Gastrocnemius medialis (tissue), 4 donors: ENCODE measurements around the gene RBBP8. TPM values are rescaled to one million over a fixed set of nuclear protein-coding genes. Genes with fewer than 3 reads are reported as not detected.

Experiments
- ATAC-seq, 2 donors: fragments of 150-250 bp; one replicate each; pipeline ENCODE4 v1.9.1; 2016
- DNase-seq, 2 donors: peaks; one replicate each; pipeline ENCODE4 v3.0.0-alpha.2; 2019
- H3K27ac ChIP-seq, 4 donors: fragments of 200-600 bp; sonication (generic); 1 replicate in 1 of 4; 2 replicates in 3 of 4; pipeline ENCODE4 v1.5.1; 2016 to 2018; ENCODE audit warnings: mild to moderate bottlenecking in 2 of 4, moderate library complexity in 1 of 4
- H3K27me3 ChIP-seq, 3 donors: fragments of 200-600 bp; sonication (generic) in 2 of 3; 1 replicate in 1 of 3; 2 replicates in 2 of 3; pipeline versions ENCODE4 v1.5.1 to v1.6.0; 2016 to 2019; ENCODE audit warnings: mild to moderate bottlenecking in 1 of 3, moderate library complexity in 1 of 3
- H3K36me3 ChIP-seq, 2 donors: fragments of 200-600 bp; sonication (generic) in 1 of 2; one replicate each; pipeline ENCODE4 v1.5.1; 2017 to 2018
- H3K4me1 ChIP-seq, 2 donors: fragments of 200-600 bp; sonication (generic) in 1 of 2; one replicate each; pipeline ENCODE4 v1.5.1; 2016 to 2017; ENCODE audit warnings: mild to moderate bottlenecking in 2 of 2
- H3K4me3 ChIP-seq, 4 donors: fragments of 200-600 bp; sonication (generic) in 3 of 4; 1 replicate in 1 of 4; 2 replicates in 3 of 4; pipeline ENCODE4 v1.5.1; 2016 to 2019; ENCODE audit warnings: mild to moderate bottlenecking in 2 of 4
- H3K9me3 ChIP-seq, 3 donors: fragments of 200-600 bp; sonication (generic) in 2 of 3; 1 replicate in 1 of 3; 2 replicates in 2 of 3; pipeline ENCODE4 v1.5.1; 2016 to 2019
- CTCF ChIP-seq, 5 experiments: fragments of 450-650 bp in 3 of 5; fragments of 200-600 bp in 2 of 5; sonication (generic) in 2 of 5; IDR thresholded peaks in 4 of 5; conservative IDR thresholded peaks in 1 of 5; 1 replicate in 4 of 5; 2 replicates in 1 of 5; pipeline ENCODE4 v1.5.1; 2016 to 2019; ENCODE audit warnings: antibody characterized with exemption in 5 of 5, mild to moderate bottlenecking in 3 of 5, moderate library complexity in 3 of 5
- POLR2A ChIP-seq, 2 donors: fragments of 450-650 bp; IDR thresholded peaks; one replicate each; pipeline ENCODE4 v1.6.1; 2017; ENCODE audit warnings: antibody characterized with exemption in 2 of 2, mild to moderate bottlenecking in 2 of 2, moderate library complexity in 2 of 2
- in situ Hi-C, 4 donors: fragments of 200-750 bp; cut with MboI; loops; one replicate each; pipeline versions ENCODE4 v1.15.0 to v1.8.0; 2017; ENCODE audit warnings: low sequenced_read_pairs in 4 of 4
- intact Hi-C: fragments of 100-400 bp; cut with DNase I; formaldehyde crosslinking; loops from one replicate; pipeline ENCODE4 v1.15.1; 2023; ENCODE audit warnings: low total_unique reads
- total RNA-seq, 4 donors: library from RNA; depleted of rRNA; stranded (reverse); fragments of >200 nt; gene quantifications; one replicate each; pipeline versions ENCODE4 v1.1.0 to v1.2.3, GENCODE V29; 2016

Gene RBBP8
- total RNA-seq, 4 donors from 2014 or later: 1.3 to 4.7 (median 1.7) TPM

GRCh38 chr18:22943847-22944246 lies 10.7 kb downstream of the RBBP8 start:
- ATAC-seq: no peak
- Histone ChIP-seq H3K4me3 (no peak overlapping the region), H3K27ac (no peak overlapping the region), H3K9me3 (no peaks in the 10 kb centered on the region), H3K27me3 (no peaks in the 10 kb centered on the region), H3K4me1 (no peaks in the 10 kb centered on the region), H3K36me3 (no peaks in the 10 kb centered on the region)
- no peak for DNase-seq
- TF ChIP-seq CTCF (IDR thresholded peaks at IDR 0.05 in 4 of 5, conservative IDR thresholded peaks at IDR 0.05 in 1 of 5) (no peak), POLR2A (IDR thresholded peaks at IDR 0.05) (no peak)
- in situ Hi-C loops: loop anchor here in 2 of 4 donors (25.0 kb wide), 2 partner anchors 443 to 468 kb away; no protein-coding TSS in a partner anchor
- intact Hi-C loops: no loop called here

GRCh38 chr18:22946217-22946616 lies 13.1 kb downstream of the RBBP8 start:
- peaks cover 0 to 4% of the 10 kb centered on the region in 2 donors for H3K36me3 ChIP-seq
- no peak for ATAC-seq
- H3K27me3 ChIP-seq: no peaks in the 10 kb centered on the region
- no peaks in the 10 kb centered on the region for H3K9me3 ChIP-seq
- H3K27ac ChIP-seq: no peak overlapping the region
- H3K4me3 ChIP-seq: no peak overlapping the region
- intact Hi-C loops (no loop called here), in situ Hi-C loops (loop anchor here in 2 of 4 donors (25.0 kb wide), 2 partner anchors 441 to 466 kb away; no protein-coding TSS in a partner anchor)
- DNase-seq: no peak
- no peak for TF ChIP-seq CTCF (IDR thresholded peaks at IDR 0.05 in 4 of 5, conservative IDR thresholded peaks at IDR 0.05 in 1 of 5)
- no peak for TF ChIP-seq POLR2A (IDR thresholded peaks at IDR 0.05)
- no peaks in the 10 kb centered on the region for H3K4me1 ChIP-seq

- DNase-seq: no peak
- intact Hi-C loops: no loop called here
- ATAC-seq: no peak
- H3K27me3 ChIP-seq: no peaks in the 10 kb centered on the region
- in situ Hi-C loops: loop anchor here in 2 of 4 donors (25.0 kb wide), 2 partner anchors 440 to 465 kb away; no protein-coding TSS in a partner anchor
- H3K36me3 ChIP-seq: peaks cover 0 to 4% of the 10 kb centered on the region in 2 donors
- TF ChIP-seq POLR2A (IDR thresholded peaks at IDR 0.05) (no peak), CTCF (IDR thresholded peaks at IDR 0.05 in 4 of 5, conservative IDR thresholded peaks at IDR 0.05 in 1 of 5) (no peak)
- H3K9me3 ChIP-seq: no peaks in the 10 kb centered on the region
- H3K4me3 ChIP-seq: no peak overlapping the region
- H3K27ac ChIP-seq: no peak overlapping the region
- no peaks in the 10 kb centered on the region for H3K4me1 ChIP-seq
These were observed 13.7 kb downstream of the RBBP8 start for GRCh38 chr18:22946846-22947245.

- H3K4me3 ChIP-seq: no peak overlapping the region
- in situ Hi-C loops: no loop called here
These were observed 18.7 kb downstream of the RBBP8 start for GRCh38 chr18:22951823-22952222.

More at GRCh38 chr18:22951823-22952222, 18.7 kb downstream of the RBBP8 start:
- ATAC-seq (no peak), DNase-seq (no peak)
- Histone ChIP-seq H3K4me1 (no peaks in the 10 kb centered on the region), H3K27ac (no peak overlapping the region), H3K27me3 (no peaks in the 10 kb centered on the region), H3K9me3 (no peaks in the 10 kb centered on the region), H3K36me3 (peaks cover 0 to 4% of the 10 kb centered on the region in 2 donors)
- no peak for TF ChIP-seq POLR2A (IDR thresholded peaks at IDR 0.05)
- TF ChIP-seq CTCF (IDR thresholded peaks at IDR 0.05 in 4 of 5, conservative IDR thresholded peaks at IDR 0.05 in 1 of 5): no peak
- intact Hi-C loops: no loop called here
